ENCODE data around the gene CCDC195.
"Not testable (repeated sequence)": the region's sequence is repeated elsewhere in the genome, so short reads cannot be mapped to it uniquely, and the experiment has no call there.

CCDC195 gene

GRCh38 chr2:224689539-224689938 is 26.6 kb downstream of the CCDC195 start:
- DNase-seq: no peak

GRCh38 chr2:224688997-224689396 is 27.2 kb downstream of the CCDC195 start:
- DNase-seq: no peak

- no peak for DNase-seq
Measured at GRCh38 chr2:224687156-224687555, 29.0 kb downstream of the CCDC195 start.

GRCh38 chr2:224685121-224685520 is 31.0 kb downstream of the CCDC195 start:
- DNase-seq: no peak

GRCh38 chr2:224682134-224682533 is 34.0 kb downstream of the CCDC195 start:
- DNase-seq: no peak

- DNase-seq: no peak
Measured at GRCh38 chr2:224671731-224672130, 44.4 kb downstream of the CCDC195 start.

GRCh38 chr2:224670203-224670602 is 46.0 kb downstream of the CCDC195 start:
- no peak for DNase-seq

- no peak for DNase-seq
Measured at GRCh38 chr2:224669449-224669848, 46.7 kb downstream of the CCDC195 start.

- no peak for DNase-seq
Measured at GRCh38 chr2:224668123-224668909, 47.8 kb downstream of the CCDC195 start.

GRCh38 chr2:224666951-224667553 is 49.1 kb downstream of the CCDC195 start:
- no peak for DNase-seq

- DNase-seq: not testable (repeated sequence)
Measured at GRCh38 chr2:224663322-224663721, 52.8 kb downstream of the CCDC195 start.

- not testable (repeated sequence) for DNase-seq
Measured at GRCh38 chr2:224661708-224662107, 54.5 kb downstream of the CCDC195 start.

- no peak for DNase-seq
Measured at GRCh38 chr2:224659714-224660113, 56.5 kb downstream of the CCDC195 start.

- DNase-seq: no peak
Measured at GRCh38 chr2:224658780-224659405, 57.3 kb downstream of the CCDC195 start.

GRCh38 chr2:224657349-224657748 is 58.8 kb downstream of the CCDC195 start:
- no peak for DNase-seq

GRCh38 chr2:224655006-224655537 is 61.1 kb downstream of the CCDC195 start:
- no peak for DNase-seq
